8988T (cell line): ENCODE results near the gene MYH7.

Experiments
- DNase-seq: peaks from one replicate; pipeline ENCODE4 v3.0.0; 2011

The MYH7 gene

GRCh38 chr14:23385642-23386265 is 49.7 kb downstream of the MYH7 start:
- DNase-seq: no peak

DNA sequence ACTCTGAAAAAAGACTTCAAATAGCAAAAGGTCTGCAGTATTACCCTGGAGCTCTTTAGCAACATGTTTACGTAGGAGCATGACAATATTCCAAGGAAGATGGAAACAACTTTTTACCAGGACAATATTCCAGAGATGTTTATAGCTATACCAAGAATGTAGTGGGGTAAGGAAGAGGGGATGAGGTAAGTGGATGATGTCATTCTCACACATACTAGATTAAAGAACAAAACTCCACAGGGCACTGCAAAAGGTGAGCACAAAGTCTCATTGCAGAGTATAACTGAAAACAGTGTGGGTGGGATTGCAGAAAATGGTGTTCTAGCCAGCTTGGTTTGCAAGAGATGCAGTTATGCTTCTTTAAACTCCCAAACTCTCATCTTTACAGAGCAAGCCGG is 50.2 kb downstream of the MYH7 start:
- no peak for DNase-seq

DNA sequence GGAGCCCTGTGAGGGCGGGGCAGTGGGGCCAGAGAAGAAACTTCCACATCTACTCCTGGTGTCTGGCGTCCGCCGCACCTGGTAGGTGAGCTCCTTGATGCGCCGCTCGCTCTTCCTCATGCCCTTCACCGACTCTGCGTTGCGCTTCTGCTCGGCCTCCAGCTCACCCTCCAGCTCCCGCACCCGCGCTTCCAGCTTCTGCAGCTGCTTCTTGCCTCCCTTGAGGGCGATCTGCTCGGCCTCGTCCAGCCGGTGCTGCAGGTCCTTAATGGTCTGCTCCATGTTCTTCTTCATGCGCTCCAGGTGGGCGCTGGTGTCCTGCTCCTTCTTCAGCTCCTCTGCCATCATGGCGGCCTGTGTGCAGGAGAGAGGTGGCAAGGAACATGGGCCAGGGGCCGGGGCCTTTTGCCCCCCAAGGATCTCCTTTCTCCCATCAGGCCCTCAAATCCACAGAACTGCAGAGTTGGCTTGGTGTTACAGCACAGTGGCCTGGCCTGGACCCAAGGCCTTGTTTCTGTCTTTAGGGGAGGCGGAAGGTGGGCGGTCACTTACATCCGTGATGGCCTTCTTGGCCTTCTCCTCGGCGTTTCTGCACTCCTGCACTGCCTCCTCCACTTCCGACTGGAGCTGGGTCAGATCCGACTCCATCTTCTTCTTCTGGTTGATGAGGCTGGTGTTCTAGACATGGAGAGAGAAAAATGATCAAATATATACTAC is 50.9 kb downstream of the MYH7 start:
- DNase-seq: no peak

DNA sequence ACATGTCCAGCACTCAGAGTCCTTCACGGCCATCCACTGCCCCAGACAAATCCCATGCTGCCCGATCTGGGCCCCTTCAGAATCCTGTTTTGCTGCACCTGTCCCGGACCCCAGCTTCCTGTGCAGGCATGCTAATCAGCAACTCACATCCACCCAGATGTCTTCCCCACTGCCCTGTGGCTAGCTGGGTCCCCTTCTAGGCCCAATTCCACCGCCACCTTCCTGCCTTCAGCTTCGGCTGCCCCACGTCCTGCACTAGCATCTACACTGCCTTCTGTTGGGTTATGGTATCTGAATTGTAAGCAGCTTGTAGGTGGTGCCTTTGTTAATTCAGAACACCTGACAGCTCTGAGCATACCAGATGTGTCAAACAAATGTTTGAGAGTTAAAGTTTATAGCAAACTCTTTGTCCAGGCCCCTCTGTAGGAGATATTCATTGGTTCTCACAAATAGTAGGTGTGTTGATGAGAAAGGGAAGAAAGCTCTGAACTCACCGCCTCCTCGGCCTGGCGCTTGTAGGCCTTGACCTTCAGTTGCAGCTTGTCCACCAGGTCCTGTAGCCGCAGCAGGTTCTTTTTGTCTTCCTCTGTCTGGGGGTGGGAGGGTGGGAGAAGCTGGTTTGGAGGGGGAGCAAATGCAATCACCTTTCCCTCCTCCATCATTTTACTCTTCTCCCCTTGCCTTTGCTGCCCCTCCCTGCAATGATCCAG is 52.6 kb downstream of the MYH7 start:
- DNase-seq: no peak

DNA sequence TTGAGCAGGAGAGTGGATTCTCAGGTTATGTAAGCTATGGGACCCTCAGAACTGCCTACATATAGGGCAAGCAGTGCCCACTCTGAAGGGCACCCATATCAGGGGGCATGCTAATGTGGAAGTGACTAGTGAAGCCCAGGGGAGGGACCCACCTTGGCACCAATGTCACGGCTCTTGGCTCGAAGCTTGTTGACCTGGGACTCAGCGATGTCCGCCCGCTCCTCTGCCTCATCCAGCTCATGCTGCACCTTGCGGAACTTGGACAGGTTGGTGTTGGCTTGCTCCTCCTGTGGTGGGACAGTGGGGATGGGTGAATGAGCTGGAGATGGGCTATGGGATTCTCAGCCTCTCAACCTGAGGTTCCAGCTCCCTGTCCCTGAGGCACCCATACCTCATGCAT is 53.2 kb downstream of the MYH7 start:
- DNase-seq: no peak

DNA sequence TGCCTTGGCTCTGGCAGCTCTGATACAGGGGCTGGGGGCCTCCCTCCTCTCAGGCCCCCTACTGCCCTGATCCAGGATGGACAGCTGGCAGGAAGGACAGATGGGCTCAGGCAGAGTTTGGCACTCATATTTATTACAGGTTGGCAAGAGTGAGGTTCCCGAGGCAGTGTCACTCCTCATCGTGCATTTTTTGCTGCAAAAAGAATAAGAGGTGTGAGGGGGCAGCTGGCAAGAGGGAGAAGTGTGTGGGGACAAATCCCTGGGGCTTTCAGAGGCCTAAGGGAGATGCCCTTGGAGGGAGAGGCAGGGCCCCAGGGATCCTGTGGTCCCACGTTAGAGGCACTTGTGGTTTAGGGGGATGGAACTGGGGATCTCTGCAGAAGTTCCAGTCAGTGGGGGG is 53.6 kb downstream of the MYH7 start:
- DNase-seq: no peak

DNA sequence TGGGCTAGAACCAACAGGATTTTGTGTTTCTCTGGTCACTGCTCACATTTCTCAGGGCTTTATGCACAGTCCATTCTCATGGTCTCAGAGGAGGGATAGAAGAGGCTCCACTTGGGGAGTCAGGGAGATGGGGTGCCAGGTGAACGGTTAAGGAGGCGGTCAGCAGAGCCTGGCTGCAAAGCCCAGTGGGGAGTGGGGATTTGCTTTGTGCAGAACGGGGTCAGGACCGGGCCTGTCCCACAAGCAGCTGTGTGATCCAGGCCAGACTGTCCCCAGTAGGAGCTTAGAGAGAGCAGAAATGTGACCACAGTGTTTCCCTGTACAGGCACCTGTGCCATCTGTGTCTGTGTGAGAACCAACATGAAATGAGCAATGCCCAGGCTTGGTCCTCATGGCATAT is 54.5 kb downstream of the MYH7 start:
- no peak for DNase-seq

DNA sequence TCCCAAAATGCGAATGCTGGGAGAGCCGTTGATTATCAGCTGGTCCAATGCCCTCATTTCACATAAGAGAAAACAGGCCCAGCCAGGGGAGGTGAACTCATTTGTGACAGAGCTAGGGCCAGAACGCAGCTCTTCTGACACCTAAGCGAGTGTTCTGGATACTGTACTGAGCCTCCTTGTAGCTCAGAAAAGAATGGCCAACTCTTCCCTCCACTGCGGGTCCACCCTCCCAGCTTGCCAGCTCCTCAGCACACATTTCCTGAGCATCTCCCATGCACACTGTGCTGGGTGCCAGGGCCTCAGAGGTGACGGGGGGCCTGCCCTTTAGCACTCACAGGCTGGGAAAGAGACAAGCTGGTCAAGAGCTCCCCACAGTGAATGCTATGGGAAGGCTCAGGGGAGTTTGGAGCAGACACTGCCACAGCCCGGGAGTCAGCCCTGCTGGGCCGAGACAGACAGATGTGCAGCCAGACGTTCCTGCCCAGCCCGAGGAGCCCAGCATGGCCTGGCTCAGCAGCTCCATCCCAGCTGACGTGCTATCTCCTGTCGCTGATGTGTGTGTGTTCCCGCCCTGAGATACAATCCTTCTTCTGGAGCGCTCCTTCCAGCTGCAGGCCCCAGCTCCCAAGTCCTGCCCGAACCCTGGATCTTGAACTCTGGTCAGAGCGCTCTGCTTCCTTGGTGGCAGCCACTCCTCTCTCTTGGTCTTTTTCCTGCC is 55.1 kb downstream of the MYH7 start:
- DNase-seq: no peak

- peak; percentile 71 for DNase-seq
Measured at GRCh38 chr14:23379366-23380196, 55.9 kb downstream of the MYH7 start.

- DNase-seq: no peak
Measured at GRCh38 chr14:23378612-23379220, 56.7 kb downstream of the MYH7 start.

- no peak for DNase-seq
Measured at GRCh38 chr14:23377573-23378563, 57.6 kb downstream of the MYH7 start.

- DNase-seq: no peak
Measured at GRCh38 chr14:23377198-23377550, 58.3 kb downstream of the MYH7 start.

DNA sequence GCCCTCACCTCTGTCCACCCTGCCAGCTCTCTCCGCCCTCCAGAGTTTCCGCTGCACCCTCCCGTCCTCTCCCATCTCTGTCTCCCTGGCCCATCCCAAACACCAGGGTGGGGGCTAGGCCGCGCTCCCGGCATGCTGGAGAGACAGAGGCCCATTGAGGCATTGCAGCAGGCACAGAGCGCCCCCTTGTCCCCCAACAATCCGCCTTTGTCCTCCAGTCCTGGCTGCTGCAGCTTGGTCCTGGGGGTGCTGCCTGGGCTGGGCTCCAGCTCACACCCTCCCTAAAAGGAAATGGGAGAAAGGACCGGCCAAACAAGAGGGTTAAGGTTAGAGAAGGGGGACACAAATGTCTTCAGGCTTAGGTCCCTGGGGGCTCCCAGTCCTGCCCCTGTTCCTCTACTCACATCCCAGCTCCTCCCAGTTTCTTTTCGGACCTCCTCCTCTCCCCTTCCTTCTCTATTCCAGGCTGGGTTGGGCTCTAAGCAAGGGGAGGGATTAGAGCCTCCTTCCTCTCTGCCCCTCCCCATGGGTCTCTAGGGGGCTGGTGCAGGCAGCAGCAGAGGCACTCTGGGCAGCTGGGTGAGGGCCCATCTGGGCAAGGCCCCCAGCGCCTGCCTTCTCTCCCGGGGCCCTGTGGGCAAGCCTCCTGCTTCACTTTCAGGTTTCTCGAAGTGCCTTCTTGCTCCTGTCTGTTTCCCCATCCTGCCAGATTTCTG is 58.8 kb downstream of the MYH7 start, which contains the start of gene CMTM5:
Gene CMTM5, plus strand, starts transcription at position 565 of the 716 bp plus-strand sequence. CDS start 206 bp downstream, outside the sequence.
- DNase-seq: no peak

- DNase-seq: no peak
Measured at GRCh38 chr14:23375527-23376251, 59.8 kb downstream of the MYH7 start.

DNA sequence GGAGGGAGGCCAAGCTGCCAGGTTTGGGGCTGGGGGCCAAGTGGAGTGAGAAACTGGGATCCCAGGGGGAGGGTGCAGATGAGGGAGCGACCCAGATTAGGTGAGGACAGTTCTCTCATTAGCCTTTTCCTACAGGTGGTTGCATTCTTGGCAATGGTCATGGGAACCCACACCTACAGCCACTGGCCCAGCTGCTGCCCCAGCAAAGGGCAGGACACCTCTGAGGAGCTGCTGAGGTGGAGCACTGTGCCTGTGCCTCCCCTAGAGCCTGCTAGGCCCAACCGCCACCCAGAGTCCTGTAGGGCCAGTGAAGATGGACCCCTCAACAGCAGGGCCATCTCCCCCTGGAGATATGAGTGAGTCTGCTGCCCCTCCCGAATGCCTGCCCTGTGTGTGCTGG is 62.4 kb downstream of the MYH7 start:
- no peak for DNase-seq

DNA sequence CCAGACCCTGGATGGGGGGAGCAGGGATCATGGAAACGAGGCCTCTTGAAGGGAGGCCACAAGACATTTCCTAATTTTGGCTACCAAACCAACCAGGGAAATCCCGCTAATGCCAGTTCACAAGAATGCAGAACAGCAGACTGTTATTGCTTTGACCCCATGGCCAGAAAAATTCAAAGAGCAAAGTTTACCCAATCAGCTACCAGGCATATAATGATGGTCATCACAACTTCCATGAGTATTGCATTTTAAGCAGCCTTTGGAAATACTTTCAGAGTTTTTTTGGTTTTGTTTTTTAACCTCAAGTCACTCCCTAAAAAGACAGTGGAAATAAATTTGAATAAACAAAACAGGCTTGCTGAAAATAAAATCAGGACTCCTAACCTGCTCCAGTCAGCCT is 63.0 kb downstream of the MYH7 start, which contains the start of gene IL25:
Gene IL25, plus strand, starts transcription at position 301 of the 400 bp plus-strand sequence.
- DNase-seq: no peak

DNA sequence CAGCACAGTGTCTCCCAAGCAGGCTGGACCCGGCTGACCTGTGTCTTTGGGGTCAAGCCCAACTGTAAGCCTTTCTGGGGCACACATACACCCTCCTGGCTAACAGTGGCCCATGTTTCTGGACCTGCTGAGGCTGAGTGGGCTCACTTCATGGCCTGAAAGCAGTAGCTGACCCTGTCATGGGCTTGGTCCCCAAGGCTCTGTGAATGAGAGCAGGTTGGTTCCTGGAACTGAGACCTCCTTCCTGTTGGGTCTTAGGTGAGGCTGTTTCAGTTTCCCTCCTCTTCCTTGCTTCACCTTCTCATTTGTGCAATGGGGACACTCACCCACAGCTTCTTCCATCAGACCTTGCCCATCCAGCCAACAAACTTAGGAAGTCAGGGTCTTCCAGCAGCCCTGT is 63.6 kb downstream of the MYH7 start:
- DNase-seq: no peak

GRCh38 chr14:23370221-23370620 is 65.2 kb downstream of the MYH7 start:
- DNase-seq: no peak

DNA sequence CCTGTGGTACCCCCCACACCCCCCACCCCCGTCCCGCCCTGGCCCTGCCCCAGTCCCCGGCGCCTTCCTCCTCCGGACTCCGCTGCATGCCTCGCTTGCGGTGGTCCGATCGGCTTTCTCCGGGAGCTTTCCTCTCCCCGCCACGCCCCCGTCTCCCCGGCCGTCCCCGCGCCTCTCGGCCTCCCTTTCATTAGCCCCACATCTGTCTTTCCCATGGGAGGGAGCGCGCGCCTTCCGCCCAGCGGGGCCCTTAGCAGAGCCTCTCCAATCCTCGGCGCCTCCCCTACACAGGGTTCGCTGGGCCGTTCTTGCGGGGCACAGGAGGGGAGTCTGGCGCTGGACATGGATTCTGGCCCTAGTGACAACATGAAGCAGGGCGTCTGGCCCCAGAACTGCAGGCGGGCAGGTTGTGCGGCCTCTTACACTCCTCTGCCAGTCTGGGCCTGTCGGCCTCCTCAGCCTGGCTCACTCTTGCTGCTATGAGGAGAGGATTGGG is 69.0 kb downstream of the MYH7 start:
- DNase-seq: no peak
